Measurements from ENCODE around the gene BBS12. TPM values are rescaled to one million over a fixed set of nuclear protein-coding genes. Genes with fewer than 3 reads are reported as not detected.
"Not testable (repeated sequence)": the region's sequence is repeated elsewhere in the genome, so short reads cannot be mapped to it uniquely, and the experiment has no call there.

The BBS12 gene
- total RNA-seq, 1 donor from 2014 or later: 5.4 TPM

DNA sequence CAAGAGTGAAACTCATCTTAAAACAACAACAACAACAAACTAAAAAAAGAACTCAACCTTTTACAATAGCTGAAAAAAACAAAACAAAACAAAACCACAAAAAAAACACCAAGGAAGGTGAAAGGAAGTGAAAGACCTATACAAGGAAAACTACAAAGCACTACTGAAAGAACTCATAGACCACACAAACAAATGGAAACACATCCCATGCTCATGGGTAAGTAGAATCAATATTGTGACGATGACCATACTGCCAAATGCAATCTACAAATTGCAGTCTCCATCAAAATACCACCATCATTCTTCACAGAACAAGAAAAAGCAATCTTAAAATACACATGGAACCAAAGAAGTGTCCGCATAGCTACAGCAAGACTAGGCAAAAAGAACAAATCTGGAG is 52.6 kb downstream of the BBS12 start:
- TF ChIP-seq, protein P1, sequence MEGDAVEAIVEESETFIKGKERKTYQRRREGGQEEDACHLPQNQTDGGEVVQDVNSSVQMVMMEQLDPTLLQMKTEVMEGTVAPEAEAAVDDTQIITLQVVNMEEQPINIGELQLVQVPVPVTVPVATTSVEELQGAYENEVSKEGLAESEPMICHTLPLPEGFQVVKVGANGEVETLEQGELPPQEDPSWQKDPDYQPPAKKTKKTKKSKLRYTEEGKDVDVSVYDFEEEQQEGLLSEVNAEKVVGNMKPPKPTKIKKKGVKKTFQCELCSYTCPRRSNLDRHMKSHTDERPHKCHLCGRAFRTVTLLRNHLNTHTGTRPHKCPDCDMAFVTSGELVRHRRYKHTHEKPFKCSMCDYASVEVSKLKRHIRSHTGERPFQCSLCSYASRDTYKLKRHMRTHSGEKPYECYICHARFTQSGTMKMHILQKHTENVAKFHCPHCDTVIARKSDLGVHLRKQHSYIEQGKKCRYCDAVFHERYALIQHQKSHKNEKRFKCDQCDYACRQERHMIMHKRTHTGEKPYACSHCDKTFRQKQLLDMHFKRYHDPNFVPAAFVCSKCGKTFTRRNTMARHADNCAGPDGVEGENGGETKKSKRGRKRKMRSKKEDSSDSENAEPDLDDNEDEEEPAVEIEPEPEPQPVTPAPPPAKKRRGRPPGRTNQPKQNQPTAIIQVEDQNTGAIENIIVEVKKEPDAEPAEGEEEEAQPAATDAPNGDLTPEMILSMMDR (IDR thresholded peaks at IDR 0.05; ENCODE audit: borderline replicate concordance): no peak
- Histone ChIP-seq H3K27ac (replicated peaks) (no peak overlapping the region), H3K36me3 (no peaks in the 10 kb centered on the region), H3K27me3 (ENCODE audit: low read depth) (no peaks in the 10 kb centered on the region), H3K9me3 (replicated peaks) (peaks cover 2% of the 10 kb centered on the region), H3K4me1 (peaks cover 30% of the 10 kb centered on the region), H3K4me3 (no peak overlapping the region)
- DNase-seq: no peak
- intact Hi-C loops (cut with micrococcal nuclease): loop anchor here (10.0 kb wide), 1 partner anchor 490 kb away; no protein-coding TSS in a partner anchor

- intact Hi-C loops (cut with micrococcal nuclease): loop anchor here (10.0 kb wide), 1 partner anchor 489 kb away; no protein-coding TSS in a partner anchor
- peaks cover 30% of the 10 kb centered on the region for H3K4me1 ChIP-seq
- not testable (repeated sequence) for DNase-seq; H3K27me3 ChIP-seq (ENCODE audit: low read depth); H3K36me3 ChIP-seq; H3K4me3 ChIP-seq; H3K9me3 ChIP-seq (replicated peaks); H3K27ac ChIP-seq (replicated peaks)
Observed at GRCh38 chr4:122786296-122786695, 53.8 kb downstream of the BBS12 start.

DNA sequence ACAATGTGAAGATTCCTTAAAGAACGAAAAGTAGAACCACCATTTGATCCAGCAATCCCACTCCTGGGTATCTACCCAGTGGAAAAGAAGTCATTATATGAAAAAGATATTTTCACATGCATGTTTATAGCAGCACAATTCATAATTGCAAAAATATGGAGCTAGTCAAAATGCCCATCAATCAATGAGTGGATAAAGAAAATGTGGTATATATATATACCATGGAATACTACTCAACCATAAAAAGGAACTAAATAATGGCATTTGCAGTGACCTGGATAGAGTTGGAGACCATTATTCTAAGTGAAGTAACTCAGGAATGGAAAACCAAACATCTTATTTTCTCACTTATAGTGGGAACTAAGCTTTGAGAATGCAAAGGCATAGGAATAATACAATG is 54.4 kb downstream of the BBS12 start:
- peaks cover 30% of the 10 kb centered on the region for H3K4me1 ChIP-seq
- DNase-seq; H3K27me3 ChIP-seq (ENCODE audit: low read depth); H3K27ac ChIP-seq (replicated peaks); H3K36me3 ChIP-seq; H3K4me3 ChIP-seq; H3K9me3 ChIP-seq (replicated peaks): not testable (repeated sequence)
- intact Hi-C loops (cut with micrococcal nuclease): loop anchor here (10.0 kb wide), 1 partner anchor 488 kb away; no protein-coding TSS in a partner anchor

- H3K9me3 ChIP-seq (replicated peaks): no peaks in the 10 kb centered on the region
- TF ChIP-seq, protein P1 (IDR thresholded peaks at IDR 0.05; ENCODE audit: borderline replicate concordance): no peak
- peaks cover 24% of the 10 kb centered on the region for H3K4me1 ChIP-seq
- DNase-seq: no peak
- no peaks in the 10 kb centered on the region for H3K27me3 ChIP-seq (ENCODE audit: low read depth)
- intact Hi-C loops (cut with micrococcal nuclease): loop anchor here (10.0 kb wide), 1 partner anchor 487 kb away; no protein-coding TSS in a partner anchor
- H3K27ac ChIP-seq (replicated peaks): no peak overlapping the region
- H3K4me3 ChIP-seq: no peak overlapping the region
- H3K36me3 ChIP-seq: no peaks in the 10 kb centered on the region
Observed at GRCh38 chr4:122787940-122788339, 55.4 kb downstream of the BBS12 start.

DNA sequence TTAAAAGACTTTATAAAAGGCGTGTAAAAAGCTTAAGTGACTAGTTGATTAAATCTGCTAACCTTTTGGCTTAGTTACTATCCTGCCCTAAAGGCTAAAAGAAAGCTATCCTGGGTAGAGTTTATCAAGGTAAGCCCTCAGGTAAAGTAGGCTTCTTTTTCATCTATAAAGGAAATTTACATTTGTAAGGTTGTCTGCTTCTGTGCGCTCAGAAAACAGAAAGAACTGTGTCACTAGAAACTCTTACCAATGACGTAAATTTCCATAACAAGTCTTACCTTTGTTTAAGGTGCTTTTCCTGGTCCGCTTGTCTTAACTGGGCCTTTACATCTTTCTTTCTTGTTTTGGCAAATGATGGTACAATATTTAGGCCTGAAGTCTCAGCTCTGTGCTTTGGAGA is 56.4 kb downstream of the BBS12 start:
- no peaks in the 10 kb centered on the region for H3K9me3 ChIP-seq (replicated peaks)
- intact Hi-C loops (cut with micrococcal nuclease): loop anchor here (10.0 kb wide), 1 partner anchor 486 kb away; no protein-coding TSS in a partner anchor
- H3K36me3 ChIP-seq: no peaks in the 10 kb centered on the region
- peaks cover 14% of the 10 kb centered on the region for H3K4me1 ChIP-seq
- H3K27ac ChIP-seq (replicated peaks): no peak overlapping the region
- TF ChIP-seq, protein P1 (IDR thresholded peaks at IDR 0.05; ENCODE audit: borderline replicate concordance): no peak
- no peak for DNase-seq
- H3K27me3 ChIP-seq (ENCODE audit: low read depth): no peaks in the 10 kb centered on the region
- H3K4me3 ChIP-seq: no peak overlapping the region

- TF ChIP-seq, protein P1 (IDR thresholded peaks at IDR 0.05; ENCODE audit: borderline replicate concordance): no peak
- Histone ChIP-seq H3K9me3 (replicated peaks) (no peaks in the 10 kb centered on the region), H3K4me3 (no peak overlapping the region), H3K4me1 (peaks cover 19% of the 10 kb centered on the region), H3K27me3 (ENCODE audit: low read depth) (no peaks in the 10 kb centered on the region), H3K36me3 (no peaks in the 10 kb centered on the region), H3K27ac (replicated peaks) (no peak overlapping the region)
- no peak for DNase-seq
- intact Hi-C loops (cut with micrococcal nuclease): no loop called here
Observed at GRCh38 chr4:122793811-122794210, 61.3 kb downstream of the BBS12 start.

Other genes starting within 250 kb of the BBS12 start
- not detected for gene IL21, start 111.6 kb upstream of the BBS12 start, total RNA-seq
- gene FGF2, start 94.1 kb downstream of the BBS12 start, total RNA-seq: 4.1 TPM
- gene NUDT6, start 189.9 kb downstream of the BBS12 start, total RNA-seq: 13.9 TPM

All from left ventricle myocardium inferior (tissue), 1 donor.